RWPE2 (cell line): ENCODE data around the gene SUMF1.

Experiments used
- ATAC-seq: fragments of 200-7000 bp; cut with Tn5 transposase; 3 replicates; pipeline ENCODE4 v1.9.1; 2021; ENCODE audit warnings: low read depth
- DNase-seq: peaks from one replicate; pipeline ENCODE4 v3.0.0-alpha.2; 2020; ENCODE audit warnings: low spot score
- H3K27ac ChIP-seq: fragments of 450-650 bp; 2 replicates; pipeline ENCODE4 v1.5.1; 2017; ENCODE audit warnings: mild to moderate bottlenecking; ENCODE audit not compliant: poor library complexity, severe bottlenecking
- H3K27me3 ChIP-seq: fragments of 250-450 bp; sonication (Bioruptor Pico); 2 replicates; pipeline ENCODE4 v1.5.1; 2021; ENCODE audit warnings: mild to moderate bottlenecking, moderate library complexity; ENCODE audit not compliant: insufficient read depth, poor library complexity, severe bottlenecking
- H3K36me3 ChIP-seq: fragments of 250-450 bp; sonication (Bioruptor Pico); 2 replicates; pipeline ENCODE4 v1.5.1; 2020; ENCODE audit warnings: low read depth, mild to moderate bottlenecking, moderate library complexity
- H3K4me1 ChIP-seq: fragments of 250-450 bp; sonication (Bioruptor Pico); 2 replicates; pipeline ENCODE4 v1.5.1; 2021; ENCODE audit warnings: mild to moderate bottlenecking, moderate library complexity; ENCODE audit not compliant: insufficient read depth, poor library complexity, severe bottlenecking
- H3K4me3 ChIP-seq: fragments of 250-450 bp; sonication (Bioruptor Pico); 2 replicates; pipeline ENCODE4 v1.5.1; 2021; ENCODE audit warnings: mild to moderate bottlenecking, moderate library complexity; ENCODE audit not compliant: severe bottlenecking
- H3K9me3 ChIP-seq: fragments of 250-450 bp; sonication (Bioruptor Pico); 2 replicates; pipeline ENCODE4 v1.5.1; 2021; ENCODE audit warnings: mild to moderate bottlenecking, moderate library complexity; ENCODE audit not compliant: severe bottlenecking
- TF ChIP-seq, protein P1 (sequence below): fragments of 450-650 bp; IDR thresholded peaks from one replicate; pipeline ENCODE4 v1.5.1; 2017; ENCODE audit warnings: mild to moderate bottlenecking, moderate library complexity; ENCODE audit not compliant: poor library complexity, severe bottlenecking

The SUMF1 gene

DNA sequence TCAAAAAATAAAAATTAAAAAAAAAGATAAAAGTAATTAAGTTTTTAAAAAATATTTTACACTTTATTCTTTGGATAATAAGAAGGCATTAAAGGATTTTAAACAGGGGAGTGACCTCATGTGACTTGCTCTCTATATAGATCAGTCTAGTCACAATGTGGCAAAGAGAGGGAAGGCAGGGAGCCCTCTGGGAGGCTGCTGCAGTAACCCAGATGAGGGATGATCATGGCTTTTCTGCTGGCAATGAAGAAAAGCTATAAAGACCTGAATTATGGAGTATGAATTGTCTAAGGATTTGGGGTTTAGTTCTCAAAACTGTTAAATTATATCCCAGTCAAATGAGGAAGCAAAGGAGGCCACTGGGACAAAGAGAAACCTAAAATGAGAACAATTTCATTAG is 58.1 kb downstream of the SUMF1 start:
- H3K27ac ChIP-seq = no peak overlapping the region
- ATAC-seq = no peak
- TF ChIP-seq, protein P1, sequence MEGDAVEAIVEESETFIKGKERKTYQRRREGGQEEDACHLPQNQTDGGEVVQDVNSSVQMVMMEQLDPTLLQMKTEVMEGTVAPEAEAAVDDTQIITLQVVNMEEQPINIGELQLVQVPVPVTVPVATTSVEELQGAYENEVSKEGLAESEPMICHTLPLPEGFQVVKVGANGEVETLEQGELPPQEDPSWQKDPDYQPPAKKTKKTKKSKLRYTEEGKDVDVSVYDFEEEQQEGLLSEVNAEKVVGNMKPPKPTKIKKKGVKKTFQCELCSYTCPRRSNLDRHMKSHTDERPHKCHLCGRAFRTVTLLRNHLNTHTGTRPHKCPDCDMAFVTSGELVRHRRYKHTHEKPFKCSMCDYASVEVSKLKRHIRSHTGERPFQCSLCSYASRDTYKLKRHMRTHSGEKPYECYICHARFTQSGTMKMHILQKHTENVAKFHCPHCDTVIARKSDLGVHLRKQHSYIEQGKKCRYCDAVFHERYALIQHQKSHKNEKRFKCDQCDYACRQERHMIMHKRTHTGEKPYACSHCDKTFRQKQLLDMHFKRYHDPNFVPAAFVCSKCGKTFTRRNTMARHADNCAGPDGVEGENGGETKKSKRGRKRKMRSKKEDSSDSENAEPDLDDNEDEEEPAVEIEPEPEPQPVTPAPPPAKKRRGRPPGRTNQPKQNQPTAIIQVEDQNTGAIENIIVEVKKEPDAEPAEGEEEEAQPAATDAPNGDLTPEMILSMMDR = no peak
- no peak overlapping the region for H3K4me3 ChIP-seq
- no peaks in the 10 kb centered on the region for H3K27me3 ChIP-seq
- 0 out of 2 replicates have a peak, but pooled peaks cover 2% of the 10 kb centered on the region for H3K36me3 ChIP-seq
- H3K4me1 ChIP-seq = peaks cover 20% of the 10 kb centered on the region
- DNase-seq = no peak
- no peaks in the 10 kb centered on the region for H3K9me3 ChIP-seq

DNA sequence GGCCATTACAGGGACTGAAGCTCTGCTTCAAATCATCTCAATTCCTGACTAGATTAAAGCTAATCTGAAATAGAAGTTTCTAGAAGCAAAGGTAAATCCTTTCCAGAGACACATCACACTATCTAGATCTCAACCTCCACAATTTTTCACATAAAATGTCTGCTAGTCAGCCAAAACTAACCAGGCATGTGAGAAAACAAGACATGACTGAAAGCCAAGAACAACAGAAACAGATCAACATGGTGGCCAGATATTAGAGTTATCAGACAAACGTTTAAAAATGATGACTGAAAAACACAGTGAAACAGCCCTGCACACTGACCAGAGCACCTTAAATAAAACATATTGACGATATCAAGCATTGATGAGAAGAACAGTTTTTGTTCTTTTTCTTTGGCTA is 59.1 kb downstream of the SUMF1 start:
- H3K4me1 ChIP-seq = peaks cover 13% of the 10 kb centered on the region
- no peak overlapping the region for H3K27ac ChIP-seq
- DNase-seq (no peak), ATAC-seq (no peak)
- no peaks in the 10 kb centered on the region for H3K9me3 ChIP-seq
- no peaks in the 10 kb centered on the region for H3K27me3 ChIP-seq
- TF ChIP-seq, protein P1 = no peak
- peaks cover 2% of the 10 kb centered on the region; the same call in 1 of the 2 replicates for H3K36me3 ChIP-seq
- H3K4me3 ChIP-seq = no peak overlapping the region

DNA sequence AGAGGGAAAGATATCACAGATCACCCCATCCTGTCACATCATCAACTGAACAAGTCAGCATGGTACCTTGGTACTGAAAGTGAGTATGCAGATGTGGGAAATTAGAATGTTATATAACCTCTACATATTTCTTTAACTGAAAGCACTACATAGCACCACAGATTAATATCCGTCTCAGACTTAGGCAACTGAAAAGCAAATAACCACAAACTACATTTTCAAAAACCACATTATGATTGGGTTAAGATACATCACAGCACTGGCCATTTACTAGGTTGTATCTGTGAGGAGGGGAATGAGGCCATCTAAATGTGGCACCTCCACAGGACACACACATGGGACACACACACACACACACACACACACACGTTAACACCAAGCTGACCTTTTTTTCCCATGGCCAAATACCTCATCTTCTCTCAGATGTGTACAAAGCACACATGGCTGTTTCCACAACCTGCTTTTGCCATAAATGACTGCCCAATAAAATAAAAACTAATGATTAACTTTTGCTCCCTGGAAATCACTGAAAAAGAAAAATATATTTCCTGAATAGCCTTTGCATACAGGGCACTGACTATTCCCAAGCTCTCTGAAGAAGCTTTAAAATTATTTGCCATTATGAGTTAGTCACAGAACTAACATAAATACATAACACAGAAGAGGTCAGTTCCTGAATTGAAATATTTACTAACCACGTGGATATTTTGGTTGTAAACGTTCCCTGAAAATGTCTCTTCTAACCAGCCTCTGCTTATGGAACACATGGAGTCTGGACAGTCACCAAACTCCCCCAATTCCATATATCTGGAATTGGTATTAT is 60.1 kb downstream of the SUMF1 start:
- no peaks in the 10 kb centered on the region for H3K9me3 ChIP-seq
- TF ChIP-seq, protein P1 = no peak
- ATAC-seq = no peak
- no peak overlapping the region for H3K4me3 ChIP-seq
- H3K27ac ChIP-seq = no peak overlapping the region
- H3K27me3 ChIP-seq = no peaks in the 10 kb centered on the region
- peaks cover 2% of the 10 kb centered on the region; the same call in 1 of the 2 replicates for H3K36me3 ChIP-seq
- H3K4me1 ChIP-seq = peaks cover 13% of the 10 kb centered on the region
- DNase-seq = no peak

DNA sequence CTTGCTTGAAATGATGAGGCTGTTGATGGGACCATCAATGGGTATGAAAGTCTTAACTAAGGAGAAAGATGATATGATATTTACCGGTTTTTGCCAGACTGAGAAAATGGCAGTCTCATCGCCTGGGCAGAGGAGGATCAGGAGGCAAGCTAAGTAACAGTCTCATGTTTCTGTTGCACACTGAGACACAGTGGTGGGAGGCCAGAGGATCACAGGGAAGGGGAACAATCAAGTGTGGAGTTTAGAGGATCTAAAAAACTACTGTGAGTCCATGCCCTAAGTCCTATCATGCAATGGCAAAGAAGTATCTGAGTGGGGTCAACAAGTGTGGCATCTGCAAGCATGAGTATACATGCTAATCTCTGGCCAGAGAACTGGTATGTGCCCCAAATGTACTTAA is 62.2 kb downstream of the SUMF1 start:
- TF ChIP-seq, protein P1 = no peak
- no peak for DNase-seq
- H3K27ac ChIP-seq = no peak overlapping the region

DNA sequence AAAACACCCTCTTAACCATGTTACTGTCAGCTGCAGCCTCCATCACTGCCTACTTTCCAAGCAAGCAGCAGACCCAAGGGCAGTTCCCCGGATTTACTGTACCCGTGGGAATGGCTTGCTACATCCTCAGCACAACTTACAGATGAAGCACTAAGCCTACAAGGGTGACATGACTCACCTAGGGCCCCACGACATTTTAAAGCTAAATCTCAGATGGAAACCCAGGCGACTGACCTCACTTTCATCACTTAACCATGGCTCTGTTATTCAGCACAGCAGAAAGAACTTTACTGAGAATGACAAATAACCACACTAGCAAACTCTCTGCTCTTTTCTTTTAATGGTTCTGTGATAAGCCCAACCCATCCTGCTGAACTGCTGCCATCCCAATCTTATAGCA is 65.6 kb downstream of the SUMF1 start:
- Histone ChIP-seq H3K4me1 (no peaks in the 10 kb centered on the region), H3K4me3 (no peak overlapping the region), H3K9me3 (no peaks in the 10 kb centered on the region), H3K27me3 (no peaks in the 10 kb centered on the region), H3K27ac (no peak overlapping the region), H3K36me3 (no peaks in the 10 kb centered on the region; the same call in 1 of the 2 replicates)
- DNase-seq (no peak), ATAC-seq (no peak)
- TF ChIP-seq, protein P1 = no peak

More for the DNA sequence above, 62.2 kb downstream of the SUMF1 start:
- Histone ChIP-seq H3K4me3 (no peak overlapping the region), H3K27me3 (no peaks in the 10 kb centered on the region), H3K4me1 (peaks cover 6% of the 10 kb centered on the region), H3K36me3 (peaks cover 2% of the 10 kb centered on the region; the same call in 1 of the 2 replicates), H3K9me3 (no peaks in the 10 kb centered on the region)
- ATAC-seq = no peak
